ENCODE measurements around the gene FTO. TPM values are rescaled to one million over a fixed set of nuclear protein-coding genes. Genes with fewer than 3 reads are reported as not detected.

FTO gene
- polyA plus RNA-seq, 1 donor from 2014 or later, result 80.1 TPM

GRCh38 chr16:54062361-54063278 lies 358.7 kb downstream of the FTO start:
- Histone ChIP-seq H4K20me1 (ENCODE audit: insufficient read depth) (no peaks in the 10 kb centered on the region), H3K4me3 (ENCODE audit: low read length) (peak overlapping the region; percentile 28), H3K27me3 (ENCODE audit: insufficient read depth, low read depth, low read length) (no peaks in the 10 kb centered on the region), H3K36me3 (ENCODE audit: insufficient read depth, low read length) (no peaks in the 10 kb centered on the region), H3K9ac (ENCODE audit: low read length) (no peak overlapping the region), H3F3A (ENCODE audit: insufficient read depth, low read length, poor library complexity, severe bottlenecking) (peaks cover 5% of the 10 kb centered on the region), H2AFZ (ENCODE audit: low read depth, low read length) (no peak overlapping the region), H3K4me2 (ENCODE audit: low read length) (peak overlapping the region; percentile 28), H3K79me2 (replicated peaks; ENCODE audit: insufficient read depth, low read length) (no peaks in the 10 kb centered on the region), H3K9me2 (ENCODE audit: insufficient read depth, low read length) (no peaks in the 10 kb centered on the region), H3K9me3 (ENCODE audit: low read length) (no peaks in the 10 kb centered on the region), H3K27ac (ENCODE audit: low read length) (peak overlapping the region; percentile 40)
- TF ChIP-seq EP300 (conservative IDR thresholded peaks at IDR 0.05; ENCODE audit: poor library complexity, severe bottlenecking) (peak; percentile 99), EZH2 (IDR thresholded peaks at IDR 0.05; ENCODE audit: borderline replicate concordance, insufficient read depth, low read length, poor library complexity, severe bottlenecking) (no peak), TAF1 (IDR thresholded peaks at IDR 0.05; ENCODE audit: low read depth) (no peak), SMC3 (conservative IDR thresholded peaks at IDR 0.05; ENCODE audit: poor library complexity) (peak; percentile 62), RAD21 (conservative IDR thresholded peaks at IDR 0.05) (peak; percentile 75), REST (IDR thresholded peaks at IDR 0.05; ENCODE audit: borderline replicate concordance) (peak; percentile 56), MXI1 (conservative IDR thresholded peaks at IDR 0.05; ENCODE audit: poor library complexity, severe bottlenecking) (peak; percentile 24), POLR2AphosphoS5 (IDR thresholded peaks at IDR 0.05) (peak; percentile 97), CTCF (IDR thresholded peaks at IDR 0.05; ENCODE audit: poor library complexity, severe bottlenecking) (peak; percentile 65)

- Histone ChIP-seq H3K36me3 (ENCODE audit: insufficient read depth, low read length) (no peaks in the 10 kb centered on the region), H3K27ac (ENCODE audit: low read length) (peak overlapping the region; percentile 40), H2AFZ (ENCODE audit: low read depth, low read length) (no peak overlapping the region), H3K4me3 (ENCODE audit: low read length) (no peak overlapping the region), H3K9ac (ENCODE audit: low read length) (no peak overlapping the region), H3K4me2 (ENCODE audit: low read length) (peak overlapping the region; percentile 28), H3K79me2 (replicated peaks; ENCODE audit: insufficient read depth, low read length) (no peaks in the 10 kb centered on the region), H3F3A (ENCODE audit: insufficient read depth, low read length, poor library complexity, severe bottlenecking) (peaks cover 9% of the 10 kb centered on the region), H4K20me1 (ENCODE audit: insufficient read depth) (no peaks in the 10 kb centered on the region), H3K27me3 (ENCODE audit: insufficient read depth, low read depth, low read length) (no peaks in the 10 kb centered on the region), H3K9me2 (ENCODE audit: insufficient read depth, low read length) (no peaks in the 10 kb centered on the region), H3K9me3 (ENCODE audit: low read length) (no peaks in the 10 kb centered on the region)
- no peak for TF ChIP-seq EP300 (conservative IDR thresholded peaks at IDR 0.05; ENCODE audit: poor library complexity, severe bottlenecking)
- no peak for TF ChIP-seq SMC3 (conservative IDR thresholded peaks at IDR 0.05; ENCODE audit: poor library complexity)
- TF ChIP-seq REST (IDR thresholded peaks at IDR 0.05; ENCODE audit: borderline replicate concordance), result no peak
- TF ChIP-seq EZH2 (IDR thresholded peaks at IDR 0.05; ENCODE audit: borderline replicate concordance, insufficient read depth, low read length, poor library complexity, severe bottlenecking), result no peak
- TF ChIP-seq TAF1 (IDR thresholded peaks at IDR 0.05; ENCODE audit: low read depth), result no peak
- no peak for TF ChIP-seq RAD21 (conservative IDR thresholded peaks at IDR 0.05)
- no peak for TF ChIP-seq POLR2AphosphoS5 (IDR thresholded peaks at IDR 0.05)
- no peak for TF ChIP-seq CTCF (IDR thresholded peaks at IDR 0.05; ENCODE audit: poor library complexity, severe bottlenecking)
These were observed 359.4 kb downstream of the FTO start for GRCh38 chr16:54063279-54063773.

Measured in neural cell (in vitro differentiated cells).